NCI-H748 treated with DMSO at 0.1 percent for 48 hours (cell line): ENCODE results near the gene GALNT2.

ENCODE experiments used
- DNase-seq: peaks from one replicate; lab custom pipeline; 2025; lab: John Stamatoyannopoulos, UW

Gene GALNT2

DNA sequence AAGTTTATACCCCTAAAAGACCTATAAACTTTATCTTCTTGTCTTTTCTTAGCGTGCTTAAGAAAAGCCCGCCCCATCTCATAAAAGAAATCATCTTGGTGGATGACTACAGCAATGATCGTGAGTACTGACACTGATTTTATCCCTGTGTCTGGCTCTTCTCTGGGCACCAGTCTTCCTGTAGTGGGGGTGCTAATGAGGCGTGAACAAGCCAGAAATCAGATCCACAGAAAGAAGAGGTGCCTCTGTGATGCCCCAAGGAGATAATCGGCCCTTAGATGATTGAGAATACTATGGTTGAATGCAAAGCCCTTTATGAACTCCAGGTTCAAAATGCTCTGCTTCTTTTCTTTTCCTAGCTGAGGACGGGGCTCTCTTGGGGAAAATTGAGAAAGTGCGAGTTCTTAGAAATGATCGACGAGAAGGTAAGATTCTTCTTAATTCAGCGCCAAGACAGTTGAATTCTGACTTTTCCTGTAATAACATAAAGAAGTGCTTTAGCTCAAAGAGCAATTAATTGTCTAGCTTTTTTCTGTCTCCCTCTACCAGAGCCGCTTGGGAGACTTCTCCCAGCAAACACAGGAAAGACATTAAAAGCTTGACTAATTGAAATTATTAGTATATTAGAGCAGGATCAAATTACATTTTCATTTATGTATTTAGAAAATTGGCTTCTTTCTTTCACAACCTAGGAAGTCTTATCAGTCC is 169.4 kb downstream of the GALNT2 start:
- DNase-seq = no peak

DNA sequence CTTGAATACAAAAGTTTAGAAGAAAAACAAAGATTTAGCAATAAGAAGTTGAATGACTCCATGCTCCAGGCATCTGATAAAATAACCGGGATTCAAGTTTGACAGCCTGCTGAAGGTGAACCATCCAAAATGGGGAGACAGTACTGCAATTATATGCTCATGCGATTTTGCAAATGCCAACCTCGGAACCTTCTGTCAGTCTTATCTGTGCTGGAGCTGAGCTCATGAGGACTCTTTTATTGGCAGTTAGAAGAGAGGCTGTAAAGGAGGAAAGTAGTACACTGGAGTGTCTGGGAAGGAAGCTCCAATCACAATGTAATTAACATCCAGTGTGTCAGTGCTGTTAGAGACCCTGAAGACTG is 170.0 kb downstream of the GALNT2 start:
- DNase-seq = no peak

DNA sequence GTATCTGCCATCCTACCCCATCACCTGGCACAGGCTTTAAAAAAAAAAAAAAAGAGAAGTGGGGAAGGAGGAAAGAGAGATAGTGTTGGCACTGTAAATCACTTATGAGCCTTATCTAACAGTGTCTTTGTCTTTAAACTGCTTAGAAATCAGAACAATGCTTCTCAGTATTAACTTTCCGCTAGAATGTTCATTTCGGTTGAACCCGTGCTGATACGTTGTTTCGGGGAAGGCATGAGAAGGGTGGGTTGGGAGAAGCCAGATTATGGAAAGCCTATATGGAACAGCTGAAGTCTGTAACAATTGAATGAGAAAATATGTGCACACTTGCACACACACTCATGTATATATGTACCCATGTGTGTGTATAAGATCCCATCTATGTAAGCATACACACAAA is 170.8 kb downstream of the GALNT2 start:
- DNase-seq = no peak

DNA sequence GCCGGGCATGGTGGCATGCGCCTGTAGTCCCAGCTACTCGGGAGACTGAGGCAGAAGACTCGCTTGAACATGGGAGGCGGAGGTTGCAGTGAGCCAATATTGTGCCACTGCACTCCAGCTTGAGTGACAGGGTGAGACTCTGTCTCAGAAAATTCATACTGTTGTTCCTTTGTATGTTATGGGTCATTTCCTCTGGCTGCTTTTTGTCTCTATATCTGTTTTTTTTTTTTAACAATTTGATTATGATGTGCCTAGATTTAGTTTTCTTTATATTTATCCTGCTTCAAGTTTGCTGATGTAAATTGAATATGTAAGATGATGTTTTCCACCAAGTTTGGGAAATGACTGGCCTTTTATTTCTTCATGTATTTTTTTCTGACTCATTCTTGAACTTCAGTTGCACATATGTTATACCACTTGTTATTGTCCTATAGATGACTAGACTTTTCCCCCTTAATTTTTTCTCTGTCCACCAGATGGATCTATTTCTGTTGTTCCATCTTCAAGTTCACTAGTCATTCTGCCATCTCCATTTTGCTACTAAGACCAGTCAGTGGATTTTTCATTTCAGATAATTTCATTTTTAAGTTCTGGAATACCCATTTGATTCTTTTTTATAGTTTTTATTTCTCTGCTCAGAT is 173.5 kb downstream of the GALNT2 start:
- DNase-seq = no peak

DNA sequence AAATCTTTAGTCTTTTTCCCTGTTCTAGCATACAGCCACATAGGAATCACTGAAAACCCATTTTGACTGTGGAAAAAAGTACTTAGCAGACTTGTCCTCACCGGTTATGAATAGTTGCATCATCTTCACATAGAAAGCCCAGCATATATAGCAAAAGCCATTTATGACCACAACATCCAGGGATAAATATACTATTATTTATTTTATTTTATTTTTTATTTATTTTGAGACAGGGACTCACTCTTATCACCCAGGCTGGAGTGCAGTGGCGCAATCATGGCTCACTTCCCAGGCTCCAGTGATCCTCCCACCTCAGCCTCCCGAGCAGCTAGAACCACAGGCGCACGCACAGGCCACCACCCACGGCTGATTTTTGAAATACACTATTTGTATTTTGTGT is 175.3 kb downstream of the GALNT2 start:
- DNase-seq = no peak

DNA sequence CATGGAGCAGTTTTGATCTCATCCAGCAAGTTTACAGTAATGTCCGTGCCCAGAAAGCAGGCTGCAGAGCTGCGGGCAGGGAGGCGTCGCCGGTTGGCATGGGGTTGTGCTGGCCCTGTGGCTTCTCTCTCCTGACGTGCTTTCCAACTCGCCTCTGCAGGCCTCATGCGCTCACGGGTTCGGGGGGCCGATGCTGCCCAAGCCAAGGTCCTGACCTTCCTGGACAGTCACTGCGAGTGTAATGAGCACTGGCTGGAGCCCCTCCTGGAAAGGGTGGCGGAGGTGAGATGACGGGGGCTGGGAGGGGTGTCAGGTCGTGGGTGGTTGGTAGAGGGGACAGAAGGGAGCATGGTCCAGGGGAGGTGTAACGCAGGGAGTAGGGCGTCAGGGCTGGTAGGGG is 176.1 kb downstream of the GALNT2 start:
- DNase-seq = no peak

DNA sequence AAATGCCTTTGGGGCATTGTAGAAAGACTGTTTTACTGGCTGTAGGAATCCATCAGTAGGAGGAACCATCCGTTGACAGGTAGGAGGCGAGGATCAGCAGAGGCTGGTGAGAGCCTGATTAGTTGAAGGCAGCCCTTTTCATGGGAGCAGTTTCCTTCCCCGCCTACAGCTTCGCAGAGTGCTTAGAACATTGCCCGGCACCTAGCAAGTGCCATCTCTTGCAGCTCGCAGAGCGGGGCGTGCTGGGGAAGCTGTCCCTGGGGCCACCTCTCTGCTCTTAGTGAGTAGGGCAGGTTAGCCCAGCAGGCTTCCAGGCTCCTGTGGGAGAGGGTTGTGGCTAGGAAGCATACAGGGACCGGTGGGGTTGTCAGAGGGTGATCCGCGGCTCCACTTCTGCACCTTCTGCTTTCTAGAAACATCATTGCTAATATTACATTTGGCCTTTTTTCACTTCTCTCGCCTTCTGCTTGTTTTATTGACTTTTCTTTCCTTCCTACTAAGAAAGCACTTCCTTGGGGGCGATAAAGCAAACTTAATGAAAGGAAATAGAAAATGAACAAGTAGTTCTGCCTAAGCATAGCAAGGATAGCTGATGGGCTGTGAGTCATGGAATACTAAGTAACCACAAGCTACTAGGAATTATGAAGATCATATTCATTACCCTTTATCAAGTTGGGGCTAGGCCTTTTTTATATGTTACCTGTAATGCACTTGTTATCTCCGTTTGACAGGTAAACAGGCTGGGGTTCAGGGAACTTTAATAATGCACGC is 176.7 kb downstream of the GALNT2 start:
- no peak for DNase-seq

DNA sequence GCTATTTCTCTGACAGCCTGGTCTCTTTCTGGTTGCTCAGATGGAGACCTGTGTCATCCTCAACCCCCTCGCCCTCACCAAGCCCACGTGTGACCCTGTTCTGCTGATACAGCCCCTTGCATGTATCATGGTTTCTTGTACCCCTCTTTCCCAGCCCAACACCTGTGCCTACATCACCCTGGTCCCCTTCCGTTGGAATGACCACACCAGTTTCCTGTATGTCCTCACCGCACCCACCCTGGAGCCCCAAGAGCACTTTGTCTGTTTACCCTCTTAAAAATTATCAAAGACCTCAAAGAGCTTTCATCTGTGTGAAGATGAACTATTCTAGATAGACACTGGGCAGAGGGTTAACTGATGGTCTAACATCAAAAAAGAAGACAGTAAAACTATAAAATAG is 179.5 kb downstream of the GALNT2 start:
- no peak for DNase-seq

DNA sequence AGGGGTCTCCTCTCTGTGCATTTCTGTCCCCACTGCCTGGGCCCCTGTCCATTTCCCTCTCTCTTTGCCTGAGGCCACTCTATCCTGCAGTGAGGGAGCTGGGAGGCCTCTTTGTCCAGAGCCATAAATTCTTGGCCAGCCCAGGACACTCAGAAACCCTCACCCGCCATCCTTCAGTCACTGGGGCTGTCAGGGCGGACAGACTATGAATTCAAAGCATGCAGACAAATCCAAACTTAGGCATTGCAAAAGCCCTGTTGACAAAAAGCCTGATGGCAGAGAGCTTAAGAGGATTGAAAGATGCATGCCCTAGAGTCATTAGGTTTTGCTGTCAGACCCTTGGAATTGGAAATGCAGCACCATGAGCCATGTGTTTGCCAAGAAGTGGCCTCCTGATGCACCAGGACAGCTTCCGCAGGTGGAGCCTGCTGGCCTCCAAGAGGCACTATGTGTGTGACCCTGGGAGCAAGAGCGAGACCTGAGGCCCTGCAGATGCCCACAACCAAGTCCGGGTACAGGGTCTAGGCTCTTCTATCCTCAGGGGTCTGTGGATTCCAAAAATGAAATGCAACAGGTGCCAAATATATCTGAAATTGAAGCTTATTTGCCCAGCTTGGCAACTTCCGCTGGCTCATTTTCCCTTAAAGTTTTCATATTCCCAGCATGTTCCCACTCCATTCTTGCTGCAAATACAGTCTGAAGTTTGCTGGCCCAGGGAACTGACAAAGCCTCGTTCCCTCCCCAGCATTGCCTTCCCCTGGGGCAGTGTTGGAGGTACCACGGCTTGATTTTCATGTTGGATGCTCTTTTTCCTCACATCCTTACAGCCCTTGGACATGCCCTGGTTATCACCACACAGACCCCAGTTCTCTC is 181.2 kb downstream of the GALNT2 start:
- DNase-seq = no peak

DNA sequence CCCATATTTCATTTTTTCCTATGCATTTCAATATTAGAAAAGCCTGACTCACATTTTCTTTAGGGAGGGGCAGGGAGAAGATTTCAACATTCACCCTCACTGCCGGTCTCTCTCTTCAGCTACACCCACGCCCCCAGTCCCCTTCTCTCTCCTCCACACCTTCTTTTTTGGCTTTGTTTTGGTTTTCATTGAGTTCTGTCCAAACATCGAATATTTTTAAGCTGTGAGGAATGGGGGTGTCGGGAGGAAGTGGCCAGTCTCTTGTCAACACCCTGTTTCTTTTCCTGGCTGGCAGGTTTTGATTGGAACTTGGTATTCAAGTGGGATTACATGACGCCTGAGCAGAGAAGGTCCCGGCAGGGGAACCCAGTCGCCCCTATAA is 181.8 kb downstream of the GALNT2 start:
- no peak for DNase-seq

DNA sequence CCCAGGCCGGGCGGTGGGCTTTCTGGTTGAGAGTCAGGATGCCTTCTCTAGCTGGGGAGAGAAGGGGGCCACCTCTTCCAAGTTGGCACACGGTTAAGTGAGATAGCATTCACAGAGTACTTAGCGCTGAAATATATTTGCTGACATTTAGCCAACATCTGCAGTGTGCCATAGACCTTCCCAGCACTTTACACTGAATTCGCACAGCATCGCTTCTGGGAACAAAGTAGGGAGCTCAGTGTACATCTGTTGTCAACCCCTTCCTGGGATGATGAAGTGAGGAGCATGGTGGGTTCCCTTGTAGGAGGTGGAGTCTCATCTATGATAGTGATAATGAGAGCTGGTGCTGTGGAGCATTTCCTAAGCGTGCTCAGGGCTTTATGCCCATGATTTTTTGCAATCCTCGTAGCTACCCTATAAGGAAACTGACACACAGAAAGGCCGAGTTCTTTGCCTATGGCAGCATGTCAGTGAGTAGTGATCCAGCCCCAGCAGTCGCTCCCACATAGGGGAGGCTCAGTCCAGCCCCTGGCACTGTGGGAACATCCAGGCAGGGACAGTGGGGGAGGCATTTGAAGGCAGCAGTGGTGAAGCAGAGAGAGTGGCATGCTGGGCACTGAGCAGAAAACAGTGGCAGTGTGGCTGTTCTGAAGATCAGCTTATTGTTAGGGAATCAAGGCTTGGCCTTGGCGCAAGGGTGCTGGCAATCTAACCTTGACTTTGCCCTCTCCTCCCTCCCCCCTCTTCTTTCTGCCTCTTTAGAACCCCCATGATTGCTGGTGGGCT is 182.8 kb downstream of the GALNT2 start:
- DNase-seq = no peak

DNA sequence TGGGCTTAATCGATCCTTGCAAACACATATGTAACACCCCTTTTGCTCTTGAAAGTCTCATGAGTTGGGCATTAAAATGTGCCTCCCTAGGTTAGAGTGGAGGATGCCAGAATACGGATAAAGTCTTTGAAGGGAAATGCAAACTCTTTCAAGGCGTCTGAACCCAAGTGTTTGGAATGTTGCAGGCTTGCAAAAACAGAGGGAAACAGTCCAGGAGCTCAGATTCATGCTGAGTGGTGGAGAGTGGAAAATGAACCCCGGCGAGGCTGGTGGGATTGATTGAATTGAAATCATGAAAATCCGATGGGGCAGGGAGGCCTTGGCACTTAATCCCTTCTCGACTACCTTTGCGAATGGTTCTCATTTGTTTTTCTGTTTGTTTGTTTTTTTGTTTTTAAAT is 183.6 kb downstream of the GALNT2 start:
- DNase-seq = no peak

DNA sequence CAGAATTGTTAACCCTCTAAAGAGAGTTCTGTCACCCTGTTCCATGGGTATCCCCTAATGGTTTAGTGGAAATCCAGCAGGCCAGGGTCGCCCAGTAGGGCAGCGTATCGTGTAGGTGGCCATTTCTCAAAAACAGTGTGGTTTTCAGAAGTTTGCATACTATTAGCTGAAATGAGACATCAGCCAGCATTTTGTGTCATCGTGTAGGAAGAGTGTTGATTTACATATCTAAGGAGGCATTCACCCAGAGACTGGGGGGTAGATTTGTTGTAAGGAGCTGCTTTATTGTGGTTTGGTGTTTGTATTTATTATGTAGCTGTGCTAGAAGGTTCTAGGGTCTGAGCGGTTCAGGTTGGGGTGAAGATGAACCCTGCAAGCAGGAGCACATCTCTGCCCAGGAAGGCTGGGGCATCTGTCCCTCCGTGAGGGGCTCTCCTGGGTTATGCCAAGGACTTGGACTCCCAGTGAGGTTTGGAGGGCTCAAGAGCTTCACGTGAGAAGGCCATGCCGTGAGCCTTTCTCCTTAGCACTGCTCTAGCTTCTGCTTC is 184.7 kb downstream of the GALNT2 start:
- no peak for DNase-seq

DNA sequence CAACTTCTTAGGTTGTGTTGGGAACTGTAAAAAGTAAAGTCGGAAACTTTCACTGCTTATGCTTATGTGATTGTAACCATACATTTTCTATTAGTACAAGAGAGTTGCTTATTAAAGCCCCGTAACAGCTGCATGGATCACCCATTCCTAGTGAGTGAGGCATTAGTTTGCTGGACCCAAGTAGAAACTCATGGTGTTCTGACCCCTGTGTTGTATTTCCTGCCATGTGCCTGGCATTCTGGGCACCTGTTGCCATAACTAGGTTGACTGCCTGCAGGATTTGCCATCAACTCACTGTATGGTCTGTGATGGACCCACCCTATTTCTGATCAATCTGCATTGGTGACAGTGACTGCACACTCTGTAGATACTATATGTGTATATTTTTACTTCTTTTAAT is 186.1 kb downstream of the GALNT2 start:
- no peak for DNase-seq

DNA sequence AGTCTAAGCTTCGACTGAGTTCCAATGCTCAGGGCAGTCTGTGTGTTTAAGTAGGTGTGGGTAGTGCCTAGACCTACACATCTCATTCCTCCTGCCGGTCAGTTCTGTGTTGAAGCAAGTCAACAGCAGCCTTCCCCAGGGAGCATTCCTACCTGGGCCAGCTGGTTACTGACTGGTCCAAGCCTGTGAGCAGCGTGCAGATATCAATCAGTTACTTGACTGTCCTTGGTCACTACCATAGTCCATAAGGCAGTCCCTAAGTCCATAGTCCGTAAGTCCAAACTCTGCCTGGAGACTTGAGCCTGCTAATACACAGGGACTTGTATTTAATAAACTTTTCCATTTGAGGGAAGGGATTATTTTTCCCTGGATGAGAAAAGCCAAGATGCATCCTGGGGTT is 187.2 kb downstream of the GALNT2 start:
- DNase-seq = no peak

DNA sequence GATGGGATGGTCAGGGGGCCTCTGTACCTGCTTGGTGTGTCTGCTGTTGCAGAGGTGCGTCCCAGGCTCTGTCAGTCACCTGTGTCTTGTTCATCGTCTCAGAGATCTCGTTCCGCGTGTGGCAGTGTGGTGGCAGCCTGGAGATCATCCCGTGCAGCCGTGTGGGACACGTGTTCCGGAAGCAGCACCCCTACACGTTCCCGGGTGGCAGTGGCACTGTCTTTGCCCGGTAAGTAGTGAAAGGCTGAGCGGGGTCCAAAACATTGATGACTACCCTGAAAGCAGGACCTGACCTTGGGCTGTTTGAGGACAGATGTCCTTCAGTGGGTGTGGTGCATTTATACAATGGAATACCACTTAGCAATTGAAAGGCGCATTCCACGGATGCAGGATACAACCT is 188.1 kb downstream of the GALNT2 start:
- DNase-seq = no peak

DNA sequence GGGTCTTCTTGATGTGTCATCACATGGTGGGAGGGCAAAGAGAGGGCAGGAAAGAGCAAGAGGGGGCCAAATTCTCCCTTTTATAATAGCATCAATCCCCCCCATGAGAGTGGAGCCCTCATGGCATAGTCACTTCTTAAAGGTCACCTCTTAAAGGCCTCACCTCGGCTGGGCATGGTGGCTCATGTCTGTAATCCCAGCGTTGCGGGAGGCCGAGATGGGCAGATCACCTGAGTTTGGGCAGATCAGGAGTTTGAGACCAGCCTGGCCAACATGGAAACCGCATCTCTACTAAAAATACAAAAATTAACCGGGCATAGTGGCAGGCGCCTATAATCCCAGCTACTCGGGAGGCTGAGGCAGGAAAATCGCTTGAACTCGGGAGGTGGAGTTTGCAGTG is 189.0 kb downstream of the GALNT2 start:
- DNase-seq = no peak

DNA sequence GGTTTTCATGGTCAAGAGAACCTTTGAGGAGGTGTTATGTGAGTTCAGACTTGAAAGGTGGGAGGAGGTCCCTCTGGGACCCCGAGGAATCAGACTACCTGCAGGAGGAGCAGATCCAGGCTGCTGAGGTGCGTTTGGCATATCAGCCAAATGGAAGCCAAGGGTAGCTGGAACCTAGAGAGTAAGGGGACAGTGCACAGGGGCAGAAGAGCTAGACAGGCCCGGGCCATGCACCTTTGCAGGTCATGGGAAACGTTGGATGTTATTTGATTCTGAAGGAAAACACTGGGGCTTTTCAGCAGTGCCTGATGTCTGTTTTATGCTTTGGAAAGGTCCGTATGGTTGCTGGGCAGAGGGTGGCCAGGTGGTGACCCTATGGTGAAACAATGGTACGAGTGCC is 189.9 kb downstream of the GALNT2 start:
- DNase-seq = no peak

DNA sequence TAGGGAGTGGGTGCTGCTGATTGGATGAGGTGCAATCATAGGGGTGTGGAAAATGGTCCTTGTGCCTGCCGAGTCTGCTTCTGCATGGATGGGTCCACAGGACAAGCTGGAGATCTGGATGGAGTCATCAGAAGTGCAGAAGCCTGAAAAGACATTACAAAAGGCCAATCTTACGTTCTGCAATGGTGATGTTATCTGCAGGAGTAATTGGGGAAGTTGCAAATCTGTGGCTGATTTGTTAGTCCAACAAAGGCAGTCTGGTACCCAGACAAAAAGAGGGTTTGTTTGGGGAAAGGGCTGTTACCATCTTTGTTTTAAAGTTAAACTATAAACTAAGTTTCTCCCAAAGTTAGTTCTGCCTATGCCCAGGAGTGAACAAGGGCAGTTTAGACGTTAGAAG is 192.6 kb downstream of the GALNT2 start:
- DNase-seq = no peak

DNA sequence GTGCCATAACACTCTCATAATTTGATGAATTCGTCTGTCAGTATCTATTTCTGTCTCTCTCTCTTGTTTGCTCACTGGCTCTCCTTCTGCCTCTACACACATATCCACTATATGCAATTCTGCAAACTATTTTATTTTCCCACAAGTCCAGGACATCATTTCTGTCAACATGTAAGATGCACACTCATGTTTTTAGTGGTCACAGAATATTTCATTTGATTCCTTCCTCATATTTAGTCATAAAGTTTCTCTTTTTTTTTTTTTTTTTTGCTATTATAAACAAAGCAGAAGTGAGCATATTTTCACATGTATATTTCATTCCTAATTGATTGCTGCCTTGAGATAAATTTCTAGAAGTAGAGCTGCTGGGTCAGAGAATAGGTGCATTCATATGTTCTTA is 193.8 kb downstream of the GALNT2 start:
- no peak for DNase-seq

DNA sequence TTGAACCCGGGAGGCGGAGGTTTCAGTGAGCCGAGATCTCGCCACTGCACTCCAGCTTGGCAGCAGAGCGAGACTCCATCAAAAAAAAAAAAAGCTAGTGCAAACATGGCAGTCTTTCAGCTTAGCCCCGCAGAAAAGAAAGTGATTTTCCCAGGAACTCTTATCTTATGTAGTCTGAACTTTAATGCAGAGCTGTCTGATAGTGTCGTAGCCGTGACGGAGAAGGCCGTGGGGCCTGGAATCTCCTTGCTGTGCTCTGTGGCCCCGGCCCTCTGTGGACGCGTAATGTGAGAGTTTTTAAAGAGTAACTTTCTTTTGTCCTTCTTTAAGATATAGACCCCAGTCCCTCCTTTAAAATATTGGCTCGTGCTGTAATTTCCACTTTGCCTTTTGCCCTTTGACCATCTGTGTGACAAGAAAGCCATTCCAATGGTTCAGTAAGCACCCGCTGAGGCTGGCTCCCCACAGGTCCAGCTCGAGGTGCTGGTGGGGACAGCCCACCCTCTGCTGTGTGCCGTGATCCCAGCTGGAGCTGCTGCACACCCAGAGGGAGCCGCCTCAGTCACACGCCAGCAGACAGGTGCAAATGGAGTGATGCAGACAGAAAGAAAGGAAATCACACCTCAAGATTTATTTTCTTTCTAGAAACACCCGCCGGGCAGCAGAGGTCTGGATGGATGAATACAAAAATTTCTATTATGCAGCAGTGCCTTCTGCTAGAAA is 195.1 kb downstream of the GALNT2 start:
- no peak for DNase-seq
